ENCODE measurements around the gene MRPS15.
"Not testable (repeated sequence)": the region's sequence is repeated elsewhere in the genome, so short reads cannot be mapped to it uniquely, and the experiment has no call there.

Gene MRPS15

DNA sequence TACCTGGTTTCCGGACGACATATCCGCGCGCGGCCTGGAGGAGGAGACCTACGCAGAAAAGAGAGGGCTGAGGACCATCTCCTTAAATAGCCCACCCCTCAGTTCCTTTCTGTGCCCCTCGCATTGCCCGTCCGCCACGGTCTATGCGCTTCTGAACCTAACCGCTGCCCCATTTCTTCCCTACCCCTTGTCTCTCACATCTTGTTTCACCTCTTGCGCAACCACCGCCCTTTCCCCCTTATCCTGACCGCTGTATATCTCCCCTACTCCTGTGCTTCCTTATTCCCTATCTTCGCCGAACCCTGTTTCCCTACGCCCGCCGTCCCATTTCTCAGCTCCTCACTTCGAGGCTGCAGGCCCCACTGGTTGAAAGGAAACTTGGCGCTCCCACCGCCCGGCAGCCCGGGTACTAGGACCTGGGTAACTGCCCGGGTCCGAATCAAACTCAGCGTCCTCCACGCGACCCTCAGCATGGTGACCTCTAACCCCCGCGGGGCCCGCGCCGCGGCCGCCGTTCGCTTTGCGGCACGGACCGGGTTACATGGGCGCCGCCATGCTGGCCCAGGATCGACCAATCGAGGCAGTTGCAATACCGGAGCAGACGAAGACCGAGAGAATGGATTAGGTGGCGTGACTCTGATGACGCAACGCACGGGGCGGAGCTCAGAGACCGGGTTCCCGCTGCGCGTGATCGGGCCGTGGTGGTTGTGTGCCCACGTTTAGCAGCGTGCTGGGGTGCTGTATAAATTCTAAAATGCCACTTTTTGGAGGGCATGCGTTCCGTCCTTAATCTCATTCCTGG is at the start of gene MRPS15:
TSS of gene MRPS15 (minus strand) at position 582 of the 802 bp plus-strand sequence. CDS start at position 473, 109 bp downstream.
- Histone ChIP-seq H3K36me3 (ENCODE audit: insufficient read depth, low read length) (no peaks in the 10 kb centered on the region; the same call in 1 of the 2 replicates), H3K27me3 (ENCODE audit: insufficient read depth, low read length) (no peaks in the 10 kb centered on the region), H3K4me3 (ENCODE audit: low read depth, low read length) (peak within 1 kb of the TSS; percentile 99), H3K27ac (ENCODE audit: low read depth, low read length) (peak within 1 kb of the TSS; percentile 81), H2AFZ (ENCODE audit: low read length, unreplicated experiment) (peak within 1 kb of the TSS; percentile 93), H3K4me1 (ENCODE audit: control insufficient read depth, insufficient read depth, low read length, unreplicated experiment) (peaks cover 6% of the 10 kb centered on the region), H3K79me2 (ENCODE audit: control insufficient read depth, insufficient read depth, low read length, unreplicated experiment) (peaks cover 14% of the 10 kb centered on the region)

DNA sequence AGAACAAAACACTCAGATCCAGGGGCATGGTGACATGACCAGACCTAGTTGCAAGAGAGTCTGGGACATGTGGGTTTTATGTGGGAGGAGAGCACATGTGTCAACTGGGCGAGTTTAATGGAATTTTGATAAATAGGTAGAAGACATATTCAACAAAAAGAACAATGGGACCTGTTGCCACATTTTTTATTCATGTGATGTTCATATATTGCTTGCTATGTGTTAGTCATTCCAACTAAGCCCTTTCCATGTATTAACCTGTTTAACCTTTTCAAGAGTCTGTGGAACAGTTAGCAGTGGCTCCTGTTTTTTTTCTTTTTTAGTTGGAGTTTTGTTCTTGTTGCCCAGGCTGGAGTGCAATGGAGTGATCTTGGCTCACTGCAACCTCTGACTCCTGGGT is 48.7 kb upstream of the MRPS15 start:
- Histone ChIP-seq H3K79me2 (ENCODE audit: control insufficient read depth, insufficient read depth, low read length, unreplicated experiment) (no peaks in the 10 kb centered on the region), H3K4me3 (ENCODE audit: low read depth, low read length) (no peak overlapping the region), H3K27me3 (ENCODE audit: insufficient read depth, low read length) (peaks cover 10% of the 10 kb centered on the region; the same call in 1 of the 2 replicates), H3K36me3 (ENCODE audit: insufficient read depth, low read length) (no peaks in the 10 kb centered on the region), H2AFZ (ENCODE audit: low read length, unreplicated experiment) (no peak overlapping the region), H3K4me1 (ENCODE audit: control insufficient read depth, insufficient read depth, low read length, unreplicated experiment) (no peaks in the 10 kb centered on the region), H3K27ac (ENCODE audit: low read depth, low read length) (no peak overlapping the region)

DNA sequence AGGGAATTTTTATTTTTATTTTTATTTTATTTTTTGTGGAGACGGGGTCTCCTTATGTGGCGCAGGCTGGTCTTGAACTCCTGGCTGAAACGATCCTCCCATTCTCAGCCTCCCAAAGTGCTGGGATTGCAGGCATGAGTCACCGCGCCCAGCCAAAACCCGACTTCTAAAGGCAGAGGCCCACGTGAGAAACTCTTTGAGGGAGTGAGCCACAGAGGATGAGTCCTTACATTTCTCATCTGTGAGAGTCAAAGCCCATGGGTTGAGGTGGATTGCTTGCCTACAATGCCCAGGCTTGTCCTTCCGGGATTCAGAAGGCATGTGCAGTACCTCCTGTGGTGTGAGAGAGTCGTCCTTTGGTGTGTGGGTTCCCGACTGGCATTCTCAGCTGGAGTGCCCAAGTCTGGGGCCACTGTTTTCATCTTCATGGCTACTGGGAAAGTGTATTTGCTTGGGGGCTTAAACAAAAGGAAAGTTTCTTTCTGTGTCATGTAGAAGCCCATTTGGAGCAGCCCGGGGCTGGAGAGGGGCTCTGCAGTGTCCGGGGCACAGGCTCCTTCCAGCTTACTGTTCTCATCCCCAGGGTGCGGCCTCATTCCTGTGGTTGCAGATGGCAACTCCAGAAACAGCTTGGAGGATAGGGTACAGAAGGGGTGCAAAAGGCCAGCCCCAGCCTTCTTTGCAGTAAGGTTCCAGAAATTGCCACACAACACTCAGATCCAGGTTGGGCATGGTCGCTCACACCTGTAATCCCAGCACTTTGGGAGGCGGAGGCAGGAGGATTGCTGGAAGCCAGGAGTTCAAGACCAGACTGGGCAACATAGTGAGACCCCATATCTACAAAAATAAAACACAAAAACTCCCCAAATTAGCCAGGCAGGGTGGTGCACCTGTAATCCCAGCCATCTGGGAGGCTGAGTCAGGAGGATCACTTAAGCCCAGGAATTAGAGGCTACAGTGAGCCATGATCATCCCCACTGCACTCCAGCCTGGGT is 47.9 kb upstream of the MRPS15 start:
- no peak overlapping the region for H3K4me3 ChIP-seq (ENCODE audit: low read depth, low read length)
- H2AFZ ChIP-seq (ENCODE audit: low read length, unreplicated experiment), result no peak overlapping the region
- H3K27ac ChIP-seq (ENCODE audit: low read depth, low read length), result no peak overlapping the region
- H3K4me1 ChIP-seq (ENCODE audit: control insufficient read depth, insufficient read depth, low read length, unreplicated experiment), result no peaks in the 10 kb centered on the region
- H3K27me3 ChIP-seq (ENCODE audit: insufficient read depth, low read length), result peaks cover 18% of the 10 kb centered on the region; the same call in 1 of the 2 replicates
- H3K79me2 ChIP-seq (ENCODE audit: control insufficient read depth, insufficient read depth, low read length, unreplicated experiment), result no peaks in the 10 kb centered on the region
- H3K36me3 ChIP-seq (ENCODE audit: insufficient read depth, low read length), result no peaks in the 10 kb centered on the region

DNA sequence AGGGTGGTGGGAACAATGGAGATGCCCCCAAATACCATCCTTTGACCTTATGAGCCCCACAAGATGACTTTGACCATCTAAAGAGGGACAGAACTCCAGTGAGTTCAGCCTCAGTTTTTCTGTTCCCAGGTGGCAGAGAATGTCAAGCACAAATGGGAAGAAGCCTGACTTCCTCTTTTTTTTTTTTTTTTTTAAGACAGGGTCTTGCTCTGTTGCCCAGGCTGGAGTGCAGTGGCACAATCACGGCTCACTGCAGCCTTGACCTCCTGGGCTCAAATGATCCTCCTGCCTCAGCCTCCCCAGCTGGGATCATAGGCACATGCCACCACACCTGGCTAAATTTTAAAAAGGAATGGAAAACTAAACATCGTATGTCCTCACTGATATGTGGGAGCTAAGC is 47.0 kb upstream of the MRPS15 start:
- H3K27ac ChIP-seq (ENCODE audit: low read depth, low read length); H3K36me3 ChIP-seq (ENCODE audit: insufficient read depth, low read length); H3K79me2 ChIP-seq (ENCODE audit: control insufficient read depth, insufficient read depth, low read length, unreplicated experiment); H3K4me1 ChIP-seq (ENCODE audit: control insufficient read depth, insufficient read depth, low read length, unreplicated experiment); H3K4me3 ChIP-seq (ENCODE audit: low read depth, low read length); H2AFZ ChIP-seq (ENCODE audit: low read length, unreplicated experiment): not testable (repeated sequence)
- H3K27me3 ChIP-seq (ENCODE audit: insufficient read depth, low read length), result peaks cover 27% of the 10 kb centered on the region

DNA sequence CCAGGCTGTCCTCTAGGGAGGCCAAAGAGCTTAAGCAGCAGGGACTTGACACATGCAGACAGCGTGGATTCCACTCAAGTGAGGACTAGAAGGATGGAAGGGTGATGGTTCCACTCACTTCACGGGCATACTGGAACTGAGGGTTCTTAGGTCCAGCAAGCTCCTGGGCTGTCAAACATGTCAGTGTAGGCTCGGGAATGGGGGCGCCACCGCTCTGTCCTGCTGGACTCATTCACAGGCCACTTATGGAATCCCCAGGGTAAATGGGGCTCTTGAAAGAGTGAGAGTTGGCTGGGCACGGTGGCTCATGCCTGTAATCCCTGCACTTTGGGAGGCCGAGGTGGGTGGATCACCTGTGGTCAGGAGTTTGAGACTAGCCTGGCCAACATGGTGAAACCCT is 46.2 kb upstream of the MRPS15 start:
- Histone ChIP-seq H3K36me3 (ENCODE audit: insufficient read depth, low read length) (no peaks in the 10 kb centered on the region), H3K4me3 (ENCODE audit: low read depth, low read length) (no peak overlapping the region), H3K4me1 (ENCODE audit: control insufficient read depth, insufficient read depth, low read length, unreplicated experiment) (no peaks in the 10 kb centered on the region), H3K27me3 (ENCODE audit: insufficient read depth, low read length) (peaks cover 35% of the 10 kb centered on the region), H2AFZ (ENCODE audit: low read length, unreplicated experiment) (no peak overlapping the region), H3K79me2 (ENCODE audit: control insufficient read depth, insufficient read depth, low read length, unreplicated experiment) (no peaks in the 10 kb centered on the region), H3K27ac (ENCODE audit: low read depth, low read length) (no peak overlapping the region)

DNA sequence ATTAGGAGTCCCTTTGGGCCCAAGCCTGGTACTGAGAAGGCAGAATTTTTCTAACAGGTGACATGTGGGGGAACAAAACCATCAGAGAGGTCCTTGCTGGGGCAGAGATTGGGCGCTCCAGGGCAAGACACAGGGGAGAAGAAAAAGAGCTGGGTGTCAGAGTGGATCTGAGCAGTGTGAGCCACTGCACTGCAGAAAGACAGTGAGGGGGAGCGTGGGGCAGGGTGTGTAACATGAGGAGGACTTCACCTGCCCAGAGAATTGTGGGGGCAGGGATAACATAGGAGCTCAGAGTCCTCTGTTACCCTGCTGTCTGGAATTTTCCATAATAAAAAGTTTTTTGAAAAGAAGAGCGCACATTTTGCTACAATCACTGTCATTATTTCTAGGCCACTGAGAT is 44.1 kb upstream of the MRPS15 start:
- no peak overlapping the region for H3K4me3 ChIP-seq (ENCODE audit: low read depth, low read length)
- no peaks in the 10 kb centered on the region for H3K36me3 ChIP-seq (ENCODE audit: insufficient read depth, low read length)
- peaks cover 56% of the 10 kb centered on the region for H3K27me3 ChIP-seq (ENCODE audit: insufficient read depth, low read length)
- no peak overlapping the region for H2AFZ ChIP-seq (ENCODE audit: low read length, unreplicated experiment)
- no peaks in the 10 kb centered on the region for H3K79me2 ChIP-seq (ENCODE audit: control insufficient read depth, insufficient read depth, low read length, unreplicated experiment)
- H3K4me1 ChIP-seq (ENCODE audit: control insufficient read depth, insufficient read depth, low read length, unreplicated experiment), result no peaks in the 10 kb centered on the region
- no peak overlapping the region for H3K27ac ChIP-seq (ENCODE audit: low read depth, low read length)

DNA sequence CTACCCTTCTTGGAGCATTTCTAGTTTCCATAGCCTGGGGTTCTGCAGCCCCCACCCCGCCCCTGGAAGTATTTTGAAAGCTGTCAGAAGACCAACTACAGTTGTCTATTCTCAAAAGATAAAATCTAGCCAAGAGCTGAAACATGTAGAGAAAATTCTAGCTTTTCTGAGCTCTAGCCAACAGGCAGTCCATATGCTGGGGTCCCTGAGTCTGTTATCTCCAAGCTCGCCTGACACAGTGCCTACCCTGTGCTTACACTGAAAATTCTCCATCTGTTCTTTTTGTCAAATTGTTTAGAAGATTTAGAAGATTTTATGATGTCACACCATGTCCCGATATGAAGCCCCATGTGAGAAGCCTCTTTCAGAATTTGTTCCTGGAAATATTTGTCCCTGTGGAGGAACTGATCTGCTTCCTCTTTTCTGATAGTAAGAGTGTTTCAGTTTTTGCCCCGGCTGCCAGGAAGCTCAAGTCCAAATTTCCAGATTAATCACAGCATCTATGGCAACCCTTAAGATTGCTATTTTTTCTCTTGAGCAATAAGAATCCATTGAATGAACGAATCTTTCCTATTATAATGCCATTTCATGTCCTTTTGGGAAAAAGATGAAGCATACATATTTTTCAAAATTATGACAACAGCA is 42.2 kb upstream of the MRPS15 start:
- Histone ChIP-seq H3K27me3 (ENCODE audit: insufficient read depth, low read length) (peaks cover 70% of the 10 kb centered on the region), H3K27ac (ENCODE audit: low read depth, low read length) (no peak overlapping the region), H3K4me1 (ENCODE audit: control insufficient read depth, insufficient read depth, low read length, unreplicated experiment) (no peaks in the 10 kb centered on the region), H3K79me2 (ENCODE audit: control insufficient read depth, insufficient read depth, low read length, unreplicated experiment) (no peaks in the 10 kb centered on the region), H3K36me3 (ENCODE audit: insufficient read depth, low read length) (no peaks in the 10 kb centered on the region), H3K4me3 (ENCODE audit: low read depth, low read length) (no peak overlapping the region), H2AFZ (ENCODE audit: low read length, unreplicated experiment) (no peak overlapping the region)

DNA sequence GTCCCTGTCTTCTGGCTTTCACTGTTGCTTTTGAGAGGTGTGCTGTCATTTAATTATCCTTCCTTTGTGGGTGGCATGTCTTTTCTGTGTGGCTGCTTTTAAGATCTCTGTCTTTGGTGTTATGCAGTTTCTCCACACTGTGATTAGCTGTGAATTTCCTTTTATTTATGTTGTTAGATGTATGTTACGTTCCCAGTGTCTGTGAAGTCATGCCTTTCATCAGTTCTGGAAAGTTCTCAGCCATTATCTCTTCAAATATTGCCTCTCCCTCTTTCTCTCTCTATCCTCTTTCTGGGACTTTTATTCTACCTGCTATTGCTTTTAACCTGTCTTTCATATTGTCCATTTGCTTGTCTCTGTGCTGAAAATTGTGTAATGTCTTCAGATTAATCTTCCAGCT is 39.5 kb upstream of the MRPS15 start:
- H3K4me3 ChIP-seq (ENCODE audit: low read depth, low read length), result no peak overlapping the region
- no peaks in the 10 kb centered on the region for H3K79me2 ChIP-seq (ENCODE audit: control insufficient read depth, insufficient read depth, low read length, unreplicated experiment)
- no peak overlapping the region for H3K27ac ChIP-seq (ENCODE audit: low read depth, low read length)
- no peak overlapping the region for H2AFZ ChIP-seq (ENCODE audit: low read length, unreplicated experiment)
- no peaks in the 10 kb centered on the region for H3K4me1 ChIP-seq (ENCODE audit: control insufficient read depth, insufficient read depth, low read length, unreplicated experiment)
- H3K27me3 ChIP-seq (ENCODE audit: insufficient read depth, low read length), result peaks cover 67% of the 10 kb centered on the region
- no peaks in the 10 kb centered on the region for H3K36me3 ChIP-seq (ENCODE audit: insufficient read depth, low read length)

DNA sequence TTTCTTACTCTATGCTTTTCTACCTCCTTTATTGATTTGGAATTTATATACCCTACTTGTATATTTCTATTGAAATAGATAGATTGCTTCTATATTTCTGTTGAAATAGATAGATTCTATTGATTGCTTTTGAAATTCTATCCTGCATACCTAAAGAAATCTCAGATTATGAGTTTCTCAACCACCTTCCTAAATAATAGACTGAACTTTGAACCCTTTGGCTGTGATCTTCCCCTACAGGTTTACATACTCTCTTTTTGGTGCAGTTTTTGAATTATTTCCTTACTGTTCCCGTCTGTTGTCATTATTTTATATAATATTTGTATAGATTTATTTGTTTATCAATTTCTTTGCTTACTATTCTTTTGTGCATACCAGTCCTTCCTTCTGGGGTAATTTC is 39.0 kb upstream of the MRPS15 start:
- no peaks in the 10 kb centered on the region for H3K4me1 ChIP-seq (ENCODE audit: control insufficient read depth, insufficient read depth, low read length, unreplicated experiment)
- H3K36me3 ChIP-seq (ENCODE audit: insufficient read depth, low read length), result no peaks in the 10 kb centered on the region
- H3K4me3 ChIP-seq (ENCODE audit: low read depth, low read length), result no peak overlapping the region
- H2AFZ ChIP-seq (ENCODE audit: low read length, unreplicated experiment), result no peak overlapping the region
- H3K79me2 ChIP-seq (ENCODE audit: control insufficient read depth, insufficient read depth, low read length, unreplicated experiment), result no peaks in the 10 kb centered on the region
- peaks cover 73% of the 10 kb centered on the region for H3K27me3 ChIP-seq (ENCODE audit: insufficient read depth, low read length)
- no peak overlapping the region for H3K27ac ChIP-seq (ENCODE audit: low read depth, low read length)

DNA sequence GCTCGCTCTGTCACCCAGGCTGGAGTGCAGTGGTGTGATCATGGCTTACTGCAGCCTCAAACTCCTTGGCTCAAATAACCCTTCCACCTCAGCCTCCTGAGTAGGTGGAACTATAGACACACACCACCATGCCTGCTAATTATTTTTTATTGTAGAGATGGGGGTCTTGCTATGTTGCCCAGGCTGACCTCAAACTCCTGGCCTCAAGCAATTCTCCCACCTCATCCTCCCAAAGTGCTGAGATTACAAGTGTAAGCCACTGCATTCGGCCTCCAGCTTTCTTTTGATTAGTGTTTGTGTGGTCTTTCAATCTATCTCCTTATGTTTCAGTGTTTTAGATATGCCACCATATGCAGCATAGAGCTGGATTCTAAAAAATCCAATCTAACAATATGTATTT is 38.4 kb upstream of the MRPS15 start:
- no peak overlapping the region for H3K4me3 ChIP-seq (ENCODE audit: low read depth, low read length)
- no peak overlapping the region for H2AFZ ChIP-seq (ENCODE audit: low read length, unreplicated experiment)
- no peaks in the 10 kb centered on the region for H3K36me3 ChIP-seq (ENCODE audit: insufficient read depth, low read length)
- H3K27ac ChIP-seq (ENCODE audit: low read depth, low read length), result no peak overlapping the region
- peaks cover 69% of the 10 kb centered on the region for H3K27me3 ChIP-seq (ENCODE audit: insufficient read depth, low read length)
- H3K79me2 ChIP-seq (ENCODE audit: control insufficient read depth, insufficient read depth, low read length, unreplicated experiment), result no peaks in the 10 kb centered on the region
- H3K4me1 ChIP-seq (ENCODE audit: control insufficient read depth, insufficient read depth, low read length, unreplicated experiment), result no peaks in the 10 kb centered on the region

Measured in ACC112 (cell line).